Measurements from ENCODE around the gene PTPN18. TPM values are rescaled to one million over a fixed set of nuclear protein-coding genes. Genes with fewer than 3 reads are reported as not detected.

PTPN18 gene
- total RNA-seq, 4 donors from 2014 or later, result 39.8 to 72.6 (median 54.8) TPM

DNA sequence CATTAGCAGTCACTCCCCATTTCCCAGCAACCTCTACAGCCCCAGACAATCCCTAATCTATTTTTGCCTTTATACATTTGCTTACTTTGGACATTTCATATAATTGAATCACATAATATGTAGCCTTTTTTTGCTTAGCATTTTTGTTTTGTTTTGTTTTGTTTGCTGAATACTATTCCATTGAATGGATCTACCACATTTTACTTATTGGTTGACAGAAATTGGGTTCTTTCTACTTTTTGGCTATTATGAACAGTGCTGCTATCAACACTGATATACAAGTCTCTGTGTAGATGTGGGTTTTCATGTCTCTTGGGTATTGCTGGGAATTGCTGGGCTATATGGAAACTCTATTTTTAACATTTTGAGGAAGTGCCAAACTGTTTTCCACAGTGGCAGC lies 7.6 kb downstream of the PTPN18 start:
- no peaks in the 10 kb centered on the region for H3K27me3 ChIP-seq
- H3K27ac ChIP-seq, result no peak overlapping the region
- peaks cover 0 to 7% (median 0%) of the 10 kb centered on the region in 3 donors for H3K36me3 ChIP-seq
- H3K4me1 ChIP-seq, result no peaks in the 10 kb centered on the region
- TF ChIP-seq POLR2A (IDR thresholded peaks at IDR 0.05), result no peak
- DNase-seq (ENCODE audit: low spot score in 2 of 2), result no peak
- H3K4me3 ChIP-seq, result no peak overlapping the region
- no peaks in the 10 kb centered on the region for H3K9me3 ChIP-seq

DNA sequence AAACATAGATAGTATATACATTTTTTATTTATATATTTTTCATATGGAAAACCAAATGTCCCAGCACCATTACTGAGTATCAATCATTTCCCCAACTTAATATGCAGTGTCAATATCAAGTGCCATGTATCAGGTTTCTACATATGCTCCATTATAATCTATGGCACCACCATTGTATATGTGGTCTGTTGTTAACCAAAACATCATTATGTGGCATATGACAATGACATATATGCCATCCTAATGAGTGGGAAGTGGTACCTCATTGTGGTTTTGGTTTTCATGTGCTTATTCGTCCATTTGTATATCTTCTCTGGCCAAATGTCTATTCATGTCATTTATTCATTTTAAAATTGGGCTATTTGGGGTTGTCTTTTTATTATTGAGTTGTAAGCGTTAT lies 9.2 kb downstream of the PTPN18 start:
- 84 to 86% methylated on average over 2 of the region's 2 CpGs for WGBS, 2 donors
- TF ChIP-seq POLR2A (IDR thresholded peaks at IDR 0.05) (no peak), EP300 (IDR thresholded peaks at IDR 0.05) (no peak)
- TF ChIP-seq, protein P1, sequence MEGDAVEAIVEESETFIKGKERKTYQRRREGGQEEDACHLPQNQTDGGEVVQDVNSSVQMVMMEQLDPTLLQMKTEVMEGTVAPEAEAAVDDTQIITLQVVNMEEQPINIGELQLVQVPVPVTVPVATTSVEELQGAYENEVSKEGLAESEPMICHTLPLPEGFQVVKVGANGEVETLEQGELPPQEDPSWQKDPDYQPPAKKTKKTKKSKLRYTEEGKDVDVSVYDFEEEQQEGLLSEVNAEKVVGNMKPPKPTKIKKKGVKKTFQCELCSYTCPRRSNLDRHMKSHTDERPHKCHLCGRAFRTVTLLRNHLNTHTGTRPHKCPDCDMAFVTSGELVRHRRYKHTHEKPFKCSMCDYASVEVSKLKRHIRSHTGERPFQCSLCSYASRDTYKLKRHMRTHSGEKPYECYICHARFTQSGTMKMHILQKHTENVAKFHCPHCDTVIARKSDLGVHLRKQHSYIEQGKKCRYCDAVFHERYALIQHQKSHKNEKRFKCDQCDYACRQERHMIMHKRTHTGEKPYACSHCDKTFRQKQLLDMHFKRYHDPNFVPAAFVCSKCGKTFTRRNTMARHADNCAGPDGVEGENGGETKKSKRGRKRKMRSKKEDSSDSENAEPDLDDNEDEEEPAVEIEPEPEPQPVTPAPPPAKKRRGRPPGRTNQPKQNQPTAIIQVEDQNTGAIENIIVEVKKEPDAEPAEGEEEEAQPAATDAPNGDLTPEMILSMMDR (IDR thresholded peaks at IDR 0.05), result no peak
- no peaks in the 10 kb centered on the region for H3K9me3 ChIP-seq
- H3K4me3 ChIP-seq, result no peak overlapping the region
- H3K36me3 ChIP-seq, result peaks cover 0 to 4% (median 0%) of the 10 kb centered on the region in 3 donors
- no peak for DNase-seq (ENCODE audit: low spot score in 2 of 2)
- no peaks in the 10 kb centered on the region for H3K27me3 ChIP-seq
- peaks cover 0 to 11% (median 0%) of the 10 kb centered on the region in 4 donors for H3K4me1 ChIP-seq
- no peak overlapping the region for H3K27ac ChIP-seq

DNA sequence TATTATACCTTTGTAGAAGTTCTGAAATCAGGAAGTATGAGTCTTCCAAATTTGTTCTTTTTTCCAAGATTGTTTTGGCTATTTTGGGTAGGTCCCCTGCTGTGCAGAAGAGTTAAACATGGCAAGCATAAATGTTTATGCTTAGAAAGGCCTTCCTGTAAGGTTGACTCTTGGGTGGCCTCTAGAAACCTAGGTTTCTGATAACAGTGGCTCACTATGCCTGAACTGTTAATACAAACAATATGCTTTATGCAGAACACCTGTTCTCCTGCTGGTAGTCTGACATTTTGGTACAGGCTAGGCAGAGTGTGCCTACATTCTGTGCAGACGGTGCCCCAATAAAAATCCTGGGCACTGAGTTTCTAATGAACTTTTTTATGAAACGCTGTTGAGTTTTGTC lies 10.1 kb downstream of the PTPN18 start:
- Histone ChIP-seq H3K36me3 (peaks cover 0 to 11% (median 0%) of the 10 kb centered on the region in 3 donors), H3K4me1 (peaks cover 0 to 16% (median 1%) of the 10 kb centered on the region in 4 donors), H3K27me3 (no peaks in the 10 kb centered on the region), H3K9me3 (no peaks in the 10 kb centered on the region), H3K27ac (no peak overlapping the region), H3K4me3 (no peak overlapping the region)
- no peak for DNase-seq (ENCODE audit: low spot score in 2 of 2)
- TF ChIP-seq, protein P1 (IDR thresholded peaks at IDR 0.05), result no peak
- TF ChIP-seq POLR2A (IDR thresholded peaks at IDR 0.05), result no peak
- TF ChIP-seq EP300 (IDR thresholded peaks at IDR 0.05), result no peak
- 80 to 91% methylated on average over 2 of the region's 2 CpGs for WGBS, 2 donors

DNA sequence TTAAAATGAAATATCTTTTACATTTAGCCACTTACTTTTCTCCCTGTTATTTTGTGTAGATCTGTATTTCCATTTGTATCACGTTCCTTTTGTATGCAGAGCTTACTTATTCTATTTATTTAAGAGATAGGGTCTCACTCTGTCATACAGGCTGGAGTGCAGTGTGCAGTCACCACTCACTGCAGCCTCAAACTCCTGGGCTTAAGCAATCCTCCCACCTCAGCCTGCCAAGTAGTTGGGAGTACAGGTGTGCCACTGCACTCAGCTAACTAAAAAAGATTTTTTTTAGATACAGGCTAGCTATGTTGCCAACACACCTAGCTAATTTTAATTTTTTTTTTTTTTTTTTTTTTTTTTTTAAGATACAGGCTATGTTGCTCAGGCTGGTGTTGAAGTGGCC lies 10.9 kb downstream of the PTPN18 start:
- Histone ChIP-seq H3K27me3 (no peaks in the 10 kb centered on the region), H3K27ac (no peak overlapping the region), H3K9me3 (no peaks in the 10 kb centered on the region), H3K36me3 (peaks cover 0 to 11% (median 0%) of the 10 kb centered on the region in 3 donors), H3K4me1 (peaks cover 0 to 24% (median 5%) of the 10 kb centered on the region in 4 donors), H3K4me3 (no peak overlapping the region)
- TF ChIP-seq POLR2A (IDR thresholded peaks at IDR 0.05) (no peak), EP300 (IDR thresholded peaks at IDR 0.05) (no peak)
- TF ChIP-seq, protein P1 (IDR thresholded peaks at IDR 0.05), result no peak
- DNase-seq (ENCODE audit: low spot score in 2 of 2), result no peak
- WGBS, 2 donors, result 83 to 97% methylated on average over 1 of the region's 1 CpG

DNA sequence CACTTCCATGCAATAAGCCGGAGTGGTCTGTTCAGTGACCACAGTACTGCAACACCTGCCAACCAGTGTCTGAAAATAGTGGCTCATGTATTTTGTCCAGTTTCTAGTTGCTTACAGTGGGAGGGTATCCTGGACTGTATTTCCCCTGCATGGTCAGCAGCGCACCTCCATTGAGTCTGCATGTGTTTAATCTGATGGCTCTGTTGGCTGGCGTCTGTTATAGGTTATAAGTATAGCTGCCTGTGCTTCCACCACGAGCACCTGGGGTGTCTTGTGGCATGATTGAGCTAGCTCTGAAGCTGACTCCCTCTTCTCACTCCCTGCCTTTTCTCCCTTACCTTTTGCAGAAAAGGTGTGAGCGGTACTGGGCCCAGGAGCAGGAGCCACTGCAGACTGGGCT lies 12.9 kb downstream of the PTPN18 start:
- Histone ChIP-seq H3K36me3 (peaks cover 0 to 11% (median 0%) of the 10 kb centered on the region in 3 donors), H3K27me3 (no peaks in the 10 kb centered on the region), H3K4me3 (no peak overlapping the region), H3K4me1 (peaks cover 0 to 39% (median 6%) of the 10 kb centered on the region in 4 donors), H3K27ac (no peak overlapping the region), H3K9me3 (no peaks in the 10 kb centered on the region)
- DNase-seq (ENCODE audit: low spot score in 2 of 2), result no peak
- TF ChIP-seq, protein P1 (IDR thresholded peaks at IDR 0.05), result no peak
- no peak for TF ChIP-seq POLR2A (IDR thresholded peaks at IDR 0.05)
- no peak for TF ChIP-seq EP300 (IDR thresholded peaks at IDR 0.05)
- 86 to 88% methylated on average over 5 of the region's 5 CpGs for WGBS, 2 donors
